H1 (cell line): ENCODE data around the gene ITIH4. TPM values are rescaled to one million over a fixed set of nuclear protein-coding genes. Genes with fewer than 3 reads are reported as not detected.

Experiments
- CTCF ChIA-PET: fragments of 300-600 bp; sonication (Branson Sonifier 250); formaldehyde crosslinking; loops from one replicate; lab custom pipeline; 2021; ENCODE audit not compliant: partially characterized antibody; lab: Charles Lee
- POLR2A ChIA-PET: fragments of 300-600 bp; sonication (Branson Sonifier 250); formaldehyde crosslinking; loops from one replicate; lab custom pipeline; 2021; ENCODE audit warnings: inconsistent platforms; ENCODE audit not compliant: partially characterized antibody; lab: Charles Lee
- DNase-seq, 2 experiments: peaks; one replicate each; pipeline versions ENCODE4 v3.0.0 to v3.0.0-alpha.2; 2010 to 2022; ENCODE audit warnings: low spot score in 2 of 2, low read depth in 1 of 2, mixed read lengths in 1 of 2
- FAIRE-seq: peaks from 2 replicates; lab custom pipeline; 2011; peaks lifted over from hg19 to GRCh38; lab: Jason Lieb, UNC
- H2AFZ ChIP-seq: 2 replicates; pipeline ENCODE4 v1.8.1; 2012; ENCODE audit warnings: low read length, inconsistent platforms
- H2AK5ac ChIP-seq: 2 replicates; pipeline ENCODE4 v1.6.1; 2013; ENCODE audit warnings: low read depth, low read length
- H2BK120ac ChIP-seq: replicated peaks from 2 replicates; pipeline ENCODE3; 2013; ENCODE audit warnings: low read depth, low read length, inconsistent platforms
- H2BK12ac ChIP-seq: 2 replicates; pipeline ENCODE4 v1.6.1; 2013; ENCODE audit warnings: low read depth, low read length
- H2BK15ac ChIP-seq: 2 replicates; pipeline ENCODE4 v1.6.1; 2013; ENCODE audit warnings: low read length
- H2BK20ac ChIP-seq: 2 replicates; pipeline ENCODE4 v1.6.1; 2013; ENCODE audit warnings: low read length
- H2BK5ac ChIP-seq: 2 replicates; pipeline ENCODE4 v1.6.1; 2013; ENCODE audit warnings: low read depth, low read length
- H3K14ac ChIP-seq: 2 replicates; pipeline ENCODE4 v1.6.1; 2013; ENCODE audit warnings: inconsistent platforms; ENCODE audit not compliant: insufficient read length
- H3K18ac ChIP-seq: 2 replicates; pipeline ENCODE4 v1.6.1; 2013; ENCODE audit warnings: low read length; ENCODE audit errors: extremely low read depth
- H3K23ac ChIP-seq: 2 replicates; pipeline ENCODE4 v1.6.1; 2013; ENCODE audit warnings: inconsistent platforms; ENCODE audit not compliant: insufficient read length
- H3K23me2 ChIP-seq: 2 replicates; pipeline ENCODE4 v1.6.1; 2013; ENCODE audit warnings: low read depth, low read length
- H3K27ac ChIP-seq: 2 replicates; pipeline ENCODE4 v1.6.1; 2011; ENCODE audit warnings: low read depth, low read length, inconsistent platforms
- H3K27me3 ChIP-seq, 4 experiments: replicated peaks in 1 of 4; 1 replicate in 1 of 4; 2 replicates in 3 of 4; pipeline versions ENCODE4 v1.6.1 to v1.8.1; 2011 to 2013; ENCODE audit warnings: low read length in 3 of 4, mild to moderate bottlenecking in 3 of 4, inconsistent platforms in 2 of 4, mixed read lengths in 2 of 4, moderate library complexity in 1 of 4; ENCODE audit not compliant: control insufficient read depth in 3 of 4, insufficient read depth in 3 of 4; ENCODE audit errors: extremely low read depth in 1 of 4
- H3K36me3 ChIP-seq, 4 experiments: 2 replicates each; pipeline versions ENCODE4 v1.6.1 to v1.8.1; 2011 to 2013; ENCODE audit warnings: mild to moderate bottlenecking in 4 of 4, low read length in 3 of 4, moderate library complexity in 2 of 4, control low read depth in 1 of 4, inconsistent platforms in 1 of 4; ENCODE audit not compliant: insufficient read depth in 4 of 4, control insufficient read depth in 2 of 4
- H3K4ac ChIP-seq: replicated peaks from 2 replicates; pipeline ENCODE3; 2013; ENCODE audit warnings: low read length, low read depth, mixed read lengths, inconsistent platforms; ENCODE audit not compliant: insufficient read length
- H3K4me1 ChIP-seq, 4 experiments: replicated peaks in 1 of 4; 1 replicate in 1 of 4; 2 replicates in 3 of 4; pipeline versions ENCODE4 v1.6.1 to v1.8.1; 2011 to 2013; ENCODE audit warnings: low read length in 3 of 4, inconsistent platforms in 2 of 4, mixed read lengths in 1 of 4; ENCODE audit not compliant: insufficient read depth in 4 of 4, control insufficient read depth in 3 of 4
- H3K4me2 ChIP-seq, 2 experiments: 2 replicates each; pipeline versions ENCODE4 v1.6.1 to v1.8.1; 2011 to 2013; ENCODE audit warnings: low read depth in 2 of 2, low read length in 2 of 2, control low read depth in 1 of 2, inconsistent platforms in 1 of 2, mild to moderate bottlenecking in 1 of 2; ENCODE audit not compliant: insufficient read depth in 1 of 2
- H3K4me3 ChIP-seq, 4 experiments: fragments of 200-600, 300-600 bp in 1 of 4; sonication (generic), shearing (Covaris generic), sonication (Bioruptor Twin) in 1 of 4; 2 replicates each; pipeline versions ENCODE4 v1.5.1 to v1.8.1; 2011 to 2016; ENCODE audit warnings: low read length in 4 of 4, low read depth in 3 of 4, control low read depth in 2 of 4, inconsistent platforms in 2 of 4, mild to moderate bottlenecking in 2 of 4, mixed read lengths in 1 of 4, moderate library complexity in 1 of 4; ENCODE audit not compliant: insufficient read depth in 2 of 4; ENCODE audit errors: extremely low read depth in 1 of 4
- H3K56ac ChIP-seq: replicated peaks from 2 replicates; pipeline ENCODE3; 2013; ENCODE audit warnings: low read depth, mild to moderate bottlenecking, mixed read lengths, low read length, inconsistent platforms; ENCODE audit not compliant: insufficient read length
- H3K79me1 ChIP-seq: 2 replicates; pipeline ENCODE4 v1.6.1; 2013; ENCODE audit warnings: low read depth, low read length, control low read depth
- H3K79me2 ChIP-seq, 2 experiments: 2 replicates each; pipeline versions ENCODE4 v1.6.1 to v1.8.1; 2012 to 2013; ENCODE audit warnings: low read length in 2 of 2, mild to moderate bottlenecking in 2 of 2, inconsistent platforms in 1 of 2; ENCODE audit not compliant: insufficient read depth in 2 of 2, control insufficient read depth in 1 of 2
- H3K9ac ChIP-seq, 4 experiments: replicated peaks in 1 of 4; 1 replicate in 1 of 4; 2 replicates in 3 of 4; pipeline versions ENCODE4 v1.6.1 to v1.8.1; 2011 to 2013; ENCODE audit warnings: low read depth in 3 of 4, low read length in 3 of 4, control low read depth in 2 of 4, mild to moderate bottlenecking in 2 of 4, moderate library complexity in 2 of 4, inconsistent platforms in 1 of 4; ENCODE audit errors: extremely low read depth in 1 of 4
- H3K9me3 ChIP-seq, 2 experiments: 2 replicates each; pipeline versions ENCODE4 v1.6.1 to v1.8.1; 2012 to 2013; ENCODE audit warnings: mild to moderate bottlenecking in 2 of 2, moderate library complexity in 2 of 2, control low read depth in 1 of 2, inconsistent platforms in 1 of 2, low read depth in 1 of 2, low read length in 1 of 2, mixed read lengths in 1 of 2; ENCODE audit not compliant: insufficient read depth in 2 of 2
- H4K20me1 ChIP-seq, 2 experiments: replicated peaks in 1 of 2; 2 replicates each; pipeline versions ENCODE3 to v1.8.1; 2011 to 2013; ENCODE audit warnings: inconsistent platforms in 2 of 2, low read length in 2 of 2, mild to moderate bottlenecking in 1 of 2; ENCODE audit not compliant: insufficient read depth in 2 of 2, control insufficient read depth in 1 of 2
- H4K5ac ChIP-seq: 2 replicates; pipeline ENCODE4 v1.6.1; 2013; ENCODE audit warnings: low read length, low read depth, mixed read lengths, inconsistent platforms; ENCODE audit not compliant: insufficient read length
- H4K8ac ChIP-seq: 2 replicates; pipeline ENCODE4 v1.8.0; 2013; ENCODE audit warnings: mild to moderate bottlenecking, moderate library complexity, low read length, inconsistent platforms; ENCODE audit not compliant: insufficient read depth; ENCODE audit errors: extremely low read depth
- H4K91ac ChIP-seq: replicated peaks from 2 replicates; pipeline ENCODE3; 2013; ENCODE audit warnings: low read length, mixed read lengths, inconsistent platforms; ENCODE audit not compliant: insufficient read length
- BRCA1 ChIP-seq: IDR thresholded peaks from 2 replicates; pipeline ENCODE4 v1.6.1; 2012; ENCODE audit warnings: low read depth, low read length, improper control_type of control experiment
- CBX5 ChIP-seq: fragments of 300-800, 300-1000 bp; sonication (generic); IDR thresholded peaks from 2 replicates; pipeline ENCODE4 v1.7.1; 2016; ENCODE audit warnings: antibody characterized with exemption, low read length, low read depth
- CEBPB ChIP-seq: IDR thresholded peaks from 2 replicates; pipeline ENCODE4 v1.6.1; 2012; ENCODE audit warnings: low read depth, low read length
- GTF2F1 ChIP-seq: IDR thresholded peaks from 2 replicates; pipeline ENCODE4 v1.6.1; 2012; ENCODE audit warnings: low read depth, low read length, improper control_type of control experiment, borderline replicate concordance
- HDAC2 ChIP-seq, 2 experiments: fragments of 300-600 bp in 1 of 2; sonication (generic) in 1 of 2; IDR thresholded peaks; 2 replicates each; pipeline ENCODE4 v1.6.1; 2011 to 2012; ENCODE audit warnings: low read depth in 2 of 2, low read length in 2 of 2, mild to moderate bottlenecking in 2 of 2, moderate library complexity in 2 of 2, borderline replicate concordance in 1 of 2, inconsistent platforms in 1 of 2
- MAX ChIP-seq: IDR thresholded peaks from 2 replicates; pipeline ENCODE4 v1.6.1; 2012; ENCODE audit warnings: inconsistent platforms
- POLR2AphosphoS5 ChIP-seq: IDR thresholded peaks from 2 replicates; pipeline ENCODE4 v1.6.1; 2011; ENCODE audit warnings: low read depth, low read length
- SRF ChIP-seq: IDR thresholded peaks from 2 replicates; pipeline ENCODE4 v1.6.1; 2011; ENCODE audit warnings: mild to moderate bottlenecking, low read depth, low read length, moderate library complexity
- SUZ12 ChIP-seq: fragments of 200-600 bp; sonication (generic); IDR thresholded peaks from 2 replicates; pipeline ENCODE4 v1.6.1; 2012; ENCODE audit warnings: mild to moderate bottlenecking, inconsistent platforms, low read length, moderate library complexity, mixed read lengths
- TCF12 ChIP-seq: IDR thresholded peaks from 2 replicates; pipeline ENCODE4 v1.6.1; 2011; ENCODE audit warnings: low read depth, mild to moderate bottlenecking, low read length
- USF2 ChIP-seq: IDR thresholded peaks from 2 replicates; pipeline ENCODE4 v1.6.1; 2011; ENCODE audit warnings: low read length, improper control_type of control experiment
- WGBS, 2 experiments: shearing (Covaris generic) in 1 of 2; methylation state at CpG; one replicate each; pipeline versions ENCODE4 v1.1.6 to v1.1.7; 2013 to 2015; ENCODE audit warnings: low lambda C conversion rate in 2 of 2, mixed read lengths in 2 of 2, inconsistent platforms in 1 of 2, low coverage in 1 of 2, missing lambda C conversion rate in 1 of 2; ENCODE audit not compliant: insufficient replicate concordance in 2 of 2, insufficient coverage in 1 of 2, insufficient read length in 1 of 2; ENCODE audit errors: extremely low coverage in 1 of 2, missing lambda C conversion rate in 1 of 2; 5-methylcytosine and 5-hydroxymethylcytosine counted together
- polyA plus RNA-seq, 7 experiments: library from polyadenylated mRNA; depleted of rRNA in 3 of 7; stranded (reverse) in 5 of 7; unstranded in 2 of 7; fragments of >200 nt in 5 of 7; fragments of 200-250 nt in 2 of 7; gene quantifications; 1 replicate in 5 of 7; 2 replicates in 1 of 7; 4 replicates in 1 of 7; pipeline versions ENCODE4 v1.2.1 to v1.2.3, GENCODE V29; 2011 to 2013; ENCODE audit warnings: missing spikeins in 2 of 7, mixed read lengths in 2 of 7
- total RNA-seq: library from RNA; stranded (reverse); fragmentation: NEBNext Ultra II Directional; extraction: Animal tissue kit (Norgen Biotek cat#: 25700); gene quantifications from 2 replicates; pipeline ENCODE4 v1.2.1, GENCODE V29; 2021

Gene ITIH4
- total and polyA plus RNA-seq, 2 of the 8 experiments (the other 6 are each of a cell fraction or from before 2014, with no cell fraction given), result 3.4 to 3.7 TPM

GRCh38 chr3:52786330-52787215, 43.9 kb downstream of the ITIH4 start:
- Histone ChIP-seq H3K4ac (no peak overlapping the region), H3K27me3 (no peaks in the 10 kb centered on the region; a peak in 1 of 7 replicates), H3K23me2 (no peaks in the 10 kb centered on the region), H3K4me2 (no peak overlapping the region), H4K20me1 (peaks cover 0 to 3% of the 10 kb centered on the region in 2 experiments), H3K9me3 (no peaks in the 10 kb centered on the region), H2AFZ (no peak overlapping the region), H3K79me2 (no peaks in the 10 kb centered on the region), H3K36me3 (no peaks in the 10 kb centered on the region; a peak in 1 of 8 replicates), H3K4me1 (peaks cover 0 to 8% (median 0%) of the 10 kb centered on the region in 4 experiments; a peak in 1 of 7 replicates), H2BK5ac (no peak overlapping the region), H2BK12ac (no peak overlapping the region), H3K14ac (no peak overlapping the region), H3K27ac (no peak overlapping the region), H3K79me1 (no peaks in the 10 kb centered on the region), H2AK5ac (no peak overlapping the region), H3K56ac (no peak overlapping the region), H4K5ac (no peak overlapping the region), H3K4me3 (no peak overlapping the region), H3K18ac (no peak overlapping the region), H2BK120ac (no peak overlapping the region), H3K9ac (no peak overlapping the region), H2BK15ac (no peak overlapping the region), H4K8ac (no peak overlapping the region), H3K23ac (no peak overlapping the region), H4K91ac (no peak overlapping the region), H2BK20ac (no peak overlapping the region)
- CTCF ChIA-PET, result interaction anchor here (0.7 to 3.2 kb wide), 6 partner anchors 7 to 79 kb away, joined by 3 to 26 read pairs (median 4); partner anchors contain the start of gene ITIH1
- FAIRE-seq (no peak), DNase-seq (no peak)
- POLR2A ChIA-PET, result interaction anchor here (0.8 kb wide), 1 partner anchor 96 kb away, joined by 3 read pairs; no protein-coding TSS in a partner anchor
- 96% methylated on average over 17 of the region's 19 CpGs; no CpG with 5 or more reads in 1 of the 2 experiments for WGBS, 2 experiments
- TF ChIP-seq GTF2F1 (no peak), CBX5 (no peak), USF2 (no peak), POLR2AphosphoS5 (no peak), HDAC2 (IDR thresholded peaks at IDR 0.05; ENCODE audit: borderline replicate concordance in 1 of 2, low read depth in 2 of 2, low read length in 2 of 2) (no peak), MAX (no peak), CEBPB (no peak), SRF (no peak), SUZ12 (no peak), BRCA1 (no peak), TCF12 (no peak)
